Brain pericyte (primary cell): Measurements from ENCODE around the gene MKNK2.

Experiments
- DNase-seq: peaks from one replicate; pipeline ENCODE4 v3.0.0-alpha.2; 2012; ENCODE audit warnings: low read depth, low spot score

MKNK2 gene

DNA sequence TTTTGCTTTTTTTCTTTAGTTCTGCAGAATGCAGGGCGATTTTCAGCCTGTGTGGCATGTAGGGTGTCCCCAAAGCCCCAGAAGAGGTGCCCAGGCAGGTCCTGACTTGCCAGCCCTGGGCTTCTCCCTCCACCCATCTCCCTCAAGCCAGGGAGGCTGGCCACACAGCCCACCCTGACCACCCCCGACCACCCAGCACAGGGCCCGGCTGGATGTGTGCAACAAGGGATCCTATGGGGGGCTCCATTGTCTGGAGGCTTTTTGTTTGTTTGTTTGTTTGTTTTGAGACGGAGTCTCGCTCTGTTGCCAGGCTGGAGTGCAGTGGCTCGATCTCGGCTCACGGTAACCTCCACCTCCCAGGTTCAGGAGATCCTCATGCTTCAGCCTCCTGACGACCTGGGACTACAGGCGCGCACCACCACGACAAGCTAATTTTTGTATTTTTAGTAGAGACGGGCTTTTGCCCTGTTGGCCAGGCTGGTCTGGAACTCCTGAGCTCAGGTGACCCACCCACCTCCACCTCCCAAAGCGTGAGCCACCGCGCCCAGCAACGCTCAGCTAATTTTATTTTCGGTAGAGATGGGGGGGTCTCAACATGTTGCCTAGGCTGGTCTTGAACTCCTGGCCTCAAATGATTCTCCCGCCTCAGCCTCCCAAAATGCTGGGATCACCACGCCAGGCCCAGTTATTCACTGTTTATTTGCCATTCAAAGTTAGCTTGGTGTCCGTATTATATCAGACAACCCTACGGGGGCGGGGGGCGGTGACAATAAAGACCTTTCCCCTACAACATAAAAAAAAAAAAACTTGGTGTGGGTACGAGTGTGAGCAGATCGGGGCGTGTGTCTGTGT, 7.8 kb upstream of the MKNK2 start:
- DNase-seq, result no peak

GRCh38 chr19:2057484-2058469, 6.7 kb upstream of the MKNK2 start:
- no peak for DNase-seq

GRCh38 chr19:2056837-2057192, 5.8 kb upstream of the MKNK2 start:
- DNase-seq, result no peak

DNA sequence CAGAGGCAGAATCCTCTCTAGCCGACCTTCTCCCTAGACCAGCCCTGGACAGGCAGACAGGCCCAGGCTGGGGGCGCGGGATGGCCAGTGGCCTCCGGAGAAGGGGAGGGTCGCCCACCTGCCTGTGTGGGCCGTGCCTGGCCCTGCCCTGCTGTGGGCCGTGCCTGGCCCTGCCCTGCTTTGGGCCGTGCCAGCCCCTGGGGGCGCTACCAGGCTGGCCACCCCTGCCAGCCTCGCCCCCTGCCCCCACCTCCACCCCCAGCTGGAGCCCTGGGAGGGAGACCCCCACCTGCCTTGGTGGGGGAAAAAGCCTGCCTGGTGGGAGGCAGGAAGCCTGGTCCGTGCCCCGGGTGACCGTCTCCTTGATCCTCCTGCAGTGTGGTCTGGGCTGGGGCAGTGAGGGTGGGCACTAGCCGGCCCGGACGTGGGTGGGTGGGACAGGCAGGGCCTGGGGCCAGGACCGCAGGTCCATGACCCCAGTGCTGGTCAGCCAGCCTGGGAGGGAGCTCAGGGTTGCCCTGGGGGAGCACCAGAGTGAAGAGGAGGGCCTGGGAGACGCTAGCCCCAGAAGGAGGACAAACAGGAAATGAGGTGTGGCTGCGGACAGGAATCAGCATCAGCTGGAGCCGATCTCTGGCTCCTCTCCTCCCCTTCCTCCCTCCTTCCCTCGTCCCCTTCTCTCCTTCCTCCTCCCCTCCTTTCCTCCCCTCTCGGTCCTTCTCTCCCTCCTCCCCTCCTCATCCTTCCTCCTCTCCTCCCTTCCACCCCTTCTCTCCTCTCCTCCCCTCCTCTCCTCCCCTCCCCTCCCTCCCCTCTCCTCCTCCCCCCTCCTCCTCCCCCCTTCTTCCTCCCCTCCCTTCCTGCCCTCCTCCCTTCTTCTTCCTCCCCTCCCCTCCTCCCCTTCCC, 5.1 kb upstream of the MKNK2 start:
- DNase-seq, result no peak

GRCh38 chr19:2054763-2055162, 3.7 kb upstream of the MKNK2 start:
- no peak for DNase-seq

DNA sequence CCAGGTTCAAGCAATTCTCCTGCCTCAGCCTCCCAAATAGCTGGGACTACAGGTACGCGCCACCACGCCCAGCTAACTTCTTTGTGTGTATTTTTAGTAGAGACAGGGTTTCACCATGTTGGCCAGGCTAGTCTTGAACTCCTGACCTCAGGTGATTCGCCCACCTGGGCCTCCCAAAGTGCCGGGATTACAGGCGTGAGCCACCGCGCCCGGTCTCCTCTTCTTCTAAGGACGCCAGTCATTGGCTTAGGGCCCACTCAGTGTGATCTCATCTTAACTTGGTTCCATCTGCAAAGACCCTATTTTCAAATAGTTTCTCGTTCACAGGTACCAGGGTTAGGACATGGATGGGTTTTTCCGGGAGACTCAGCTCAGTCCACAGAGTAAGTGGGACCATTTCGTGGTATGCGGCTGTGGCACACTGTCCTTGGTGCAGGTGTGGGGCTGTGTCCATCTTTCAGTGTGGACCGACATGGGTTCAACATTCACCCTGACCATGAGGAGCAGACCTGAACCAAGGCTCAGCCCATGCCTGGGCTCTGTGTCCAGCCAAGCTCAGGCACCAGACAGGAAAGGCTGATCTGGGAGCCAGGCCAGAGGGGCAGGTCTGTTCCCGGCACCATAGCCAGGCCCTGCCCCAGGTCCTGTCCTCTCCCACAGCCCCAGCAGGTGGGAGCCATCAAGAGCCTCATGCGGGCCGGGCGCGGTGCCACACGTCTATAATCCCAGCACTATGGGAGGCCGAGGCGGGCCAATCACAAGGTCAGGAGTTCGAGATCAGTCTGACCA, 2.8 kb upstream of the MKNK2 start:
- no peak for DNase-seq

GRCh38 chr19:2051773-2052704, 995 bp upstream of the MKNK2 start:
- no peak for DNase-seq

DNA sequence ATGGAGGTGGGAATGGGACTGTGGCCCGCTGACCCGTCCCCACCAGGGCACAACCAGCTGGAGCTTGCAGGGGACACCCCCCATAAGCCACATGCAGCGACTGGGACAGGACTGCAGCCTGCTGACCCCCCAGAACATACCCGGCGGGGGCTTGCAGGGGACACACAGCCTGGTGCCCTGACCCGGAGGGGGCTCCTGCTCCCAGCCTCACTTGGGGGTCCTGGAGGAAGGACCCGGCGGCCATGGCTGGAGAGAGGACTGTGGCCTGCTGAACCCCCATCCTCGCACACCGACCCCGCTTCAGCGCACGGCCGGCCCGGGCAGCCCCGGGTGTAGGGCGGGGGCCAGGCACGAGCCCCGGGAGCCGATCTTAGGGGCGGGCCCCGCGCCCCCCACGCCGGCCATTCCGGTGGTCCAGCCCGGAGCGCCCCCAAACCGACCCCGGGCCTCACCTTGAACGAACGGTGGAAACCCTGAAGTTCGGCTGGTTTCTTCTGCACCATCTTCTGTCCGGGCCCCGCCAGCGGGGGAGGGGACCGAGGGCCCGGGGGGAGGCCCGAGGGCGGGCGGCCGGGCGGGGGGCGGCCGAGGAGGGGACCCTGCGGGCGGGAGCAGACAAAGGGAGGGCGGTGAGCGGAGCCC, 574 bp downstream of the MKNK2 start:
- DNase-seq, result no peak

GRCh38 chr19:2049741-2050348, 1.2 kb downstream of the MKNK2 start:
- no peak for DNase-seq

DNA sequence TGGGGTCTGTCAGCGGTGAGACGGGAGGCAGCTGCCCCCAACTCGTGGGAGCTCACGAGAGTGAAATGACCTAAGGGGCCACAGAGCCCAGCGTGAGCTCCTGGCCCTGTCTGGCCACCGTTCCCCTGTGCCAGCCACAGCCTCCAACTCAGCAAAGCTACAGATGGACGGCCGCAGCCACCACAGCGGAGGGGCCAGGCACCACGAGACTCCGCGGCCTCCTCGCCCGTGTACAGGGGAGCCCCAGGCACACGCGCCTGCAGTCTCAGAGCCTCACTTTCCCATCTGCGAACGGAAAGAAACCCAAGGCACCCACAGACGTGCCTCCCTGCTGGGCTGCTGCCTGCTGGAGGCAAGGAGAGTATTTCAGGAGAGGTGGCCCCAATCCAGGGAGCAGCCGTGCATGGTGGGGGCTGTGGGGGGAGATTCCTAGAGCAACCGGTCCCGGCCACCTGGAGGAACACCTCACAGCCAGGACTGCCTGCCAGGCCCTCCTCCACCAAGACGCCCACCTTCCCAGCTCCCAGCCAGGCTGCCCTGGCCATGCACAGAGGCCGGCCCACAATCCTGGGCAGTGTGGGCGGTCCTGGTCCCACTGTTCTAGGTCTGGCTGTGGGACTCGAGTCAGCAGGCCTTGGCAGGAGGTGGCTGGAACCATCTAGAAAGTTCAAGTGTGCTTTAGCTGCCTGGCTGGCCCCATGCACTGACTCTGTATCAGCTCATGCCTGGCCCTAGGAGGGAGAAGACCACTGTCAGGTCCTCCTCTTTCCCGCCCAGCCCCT, 1.9 kb downstream of the MKNK2 start:
- no peak for DNase-seq

DNA sequence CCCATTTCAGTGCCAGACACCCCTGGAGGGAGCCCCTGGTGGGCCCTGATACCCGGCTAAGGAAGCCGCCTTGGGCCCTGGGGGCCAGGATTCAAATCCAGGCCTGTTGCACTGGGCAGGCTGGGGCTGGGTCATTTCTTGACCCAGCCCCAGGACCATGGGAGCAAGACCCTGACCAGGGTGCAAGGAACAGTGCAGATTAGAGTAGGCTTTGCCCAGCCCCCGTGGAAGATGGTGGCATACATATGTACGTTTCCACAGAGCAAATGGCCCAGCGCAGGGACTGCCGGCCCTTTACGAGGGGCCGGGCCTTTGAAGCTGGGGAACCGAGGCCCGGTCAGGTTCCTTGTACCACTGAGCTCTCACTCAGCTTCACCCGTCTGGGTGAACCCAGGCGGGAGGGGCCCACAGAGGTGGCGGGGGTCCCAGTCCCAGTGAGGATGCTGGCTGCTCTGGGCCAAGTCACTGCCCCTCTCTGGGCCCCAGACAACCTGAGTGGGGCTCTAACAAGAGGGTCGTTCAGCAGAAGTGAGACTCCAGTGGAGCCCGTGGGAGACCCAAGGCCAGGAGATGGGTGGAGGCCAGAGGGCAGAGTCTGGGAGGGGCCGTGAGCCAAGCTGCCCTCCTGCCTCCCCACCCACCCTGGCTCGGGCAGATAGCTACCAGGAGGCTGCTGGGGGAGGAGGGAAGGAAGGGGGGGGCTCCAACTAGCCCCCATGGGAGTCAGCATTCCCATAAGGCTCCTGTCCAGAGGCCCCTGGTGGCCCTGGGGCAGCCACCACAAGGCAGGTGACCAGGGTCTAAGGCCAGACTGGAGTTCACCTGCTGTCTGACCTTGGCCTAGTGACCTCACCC, 2.7 kb downstream of the MKNK2 start:
- no peak for DNase-seq

DNA sequence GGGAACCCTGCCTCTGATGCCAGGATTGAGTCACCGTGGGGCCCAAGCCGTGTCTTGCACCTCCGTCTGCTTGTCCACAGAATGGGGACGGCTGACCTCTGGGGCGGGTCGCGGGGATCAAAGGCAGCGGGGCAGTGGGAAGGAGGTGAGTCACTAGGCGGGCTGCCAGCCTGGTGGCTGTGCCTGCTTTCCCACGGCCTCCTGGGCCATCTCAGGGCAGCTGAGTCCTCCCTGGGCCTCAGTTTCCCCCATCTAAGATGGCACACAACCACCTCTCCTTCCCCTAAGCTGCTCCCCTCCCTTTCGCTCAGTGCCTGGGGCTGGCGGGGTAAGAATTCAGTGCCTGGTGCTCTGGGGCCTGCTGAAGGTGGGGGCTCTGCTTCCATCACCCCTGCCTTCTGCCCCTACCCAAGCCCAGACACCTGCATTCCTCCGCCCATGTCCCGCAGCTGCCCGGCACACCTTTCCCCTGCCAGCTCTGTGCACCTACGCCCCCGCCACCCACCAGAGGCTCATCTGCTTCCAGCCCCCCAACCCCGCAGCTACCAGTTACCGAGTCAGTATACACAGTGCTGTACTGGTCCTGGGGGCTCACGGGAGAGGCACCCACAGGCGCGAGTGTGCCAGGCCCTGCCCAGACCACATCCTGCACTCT, 3.5 kb downstream of the MKNK2 start:
- DNase-seq, result no peak

DNA sequence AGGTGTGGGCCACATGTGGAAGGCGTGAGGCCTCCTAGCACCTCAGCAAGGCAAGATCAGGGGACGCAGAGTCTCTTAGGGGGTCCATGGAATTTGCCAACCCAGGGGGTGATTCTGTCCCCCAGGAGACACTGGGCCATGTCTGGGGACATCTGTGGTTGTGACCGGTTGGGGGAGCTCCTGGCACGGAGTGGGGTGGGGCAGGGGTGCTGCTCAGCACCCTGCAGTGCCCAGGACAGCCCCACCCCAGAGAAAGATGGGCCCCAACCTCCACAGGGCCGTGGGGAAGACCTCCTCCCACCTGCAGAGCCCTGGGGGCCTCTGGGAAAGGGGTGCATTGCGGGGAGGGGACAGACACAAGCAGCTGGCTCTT, 4.0 kb downstream of the MKNK2 start:
- DNase-seq, result no peak

GRCh38 chr19:2046046-2046907, 4.8 kb downstream of the MKNK2 start:
- no peak for DNase-seq

- DNase-seq, result no peak
Measured at GRCh38 chr19:2045501-2046045, 5.5 kb downstream of the MKNK2 start.
